Measurements from ENCODE around the gene RFNG. TPM values are rescaled to one million over a fixed set of nuclear protein-coding genes. Genes with fewer than 3 reads are reported as not detected.

RFNG gene
- total and polyA plus RNA-seq, 2 donors from 2014 or later, result 29.8 to 47.3 TPM

DNA sequence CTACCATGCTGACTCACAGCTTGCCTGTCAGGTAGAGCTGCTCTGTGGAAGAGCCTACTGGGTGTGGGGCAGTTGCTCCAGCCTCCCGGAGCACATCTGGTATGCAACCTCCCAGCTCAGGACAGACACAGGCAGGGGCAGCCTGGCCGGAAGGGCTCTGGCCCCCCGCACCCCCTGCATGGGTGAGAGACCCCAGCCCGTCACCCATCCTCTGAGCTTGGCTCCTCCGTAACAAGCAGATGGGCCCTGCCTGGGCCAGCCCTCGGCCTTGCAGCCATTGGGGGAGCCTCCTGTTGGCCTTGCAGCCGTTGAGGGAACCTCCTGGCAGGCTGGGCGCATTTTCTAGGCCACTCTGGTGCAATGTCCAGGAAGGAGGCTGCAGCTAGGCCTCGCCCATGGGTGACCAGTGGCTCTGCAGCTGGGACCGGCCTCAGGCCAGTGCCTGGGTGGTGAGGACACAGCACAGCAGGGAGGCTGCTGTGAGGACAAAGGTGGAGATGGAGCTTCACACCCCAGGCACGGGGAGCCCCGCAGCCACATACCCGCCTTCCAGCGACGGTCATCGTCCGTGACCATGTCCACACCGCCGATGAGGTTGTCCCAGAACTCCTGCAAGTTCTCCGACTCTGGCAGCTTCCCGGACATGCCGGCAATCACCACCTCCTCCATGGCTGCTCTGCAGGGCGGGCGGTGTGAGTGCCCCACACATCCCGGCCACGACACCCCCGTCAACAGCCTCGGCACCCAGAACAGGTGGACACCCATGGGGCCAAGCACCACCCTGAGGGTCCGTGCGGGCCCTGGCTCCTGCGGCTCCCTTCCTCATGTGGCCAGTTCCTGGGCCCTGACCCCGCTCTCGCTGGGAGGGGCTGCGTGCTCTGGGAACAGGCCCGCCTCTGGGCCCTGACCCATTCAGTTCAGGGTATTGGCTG lies 44.4 kb upstream of the RFNG start:
- FAIRE-seq (no peak), DNase-seq (peak in 1 of 5 donors; percentile 79)
- no peak overlapping the region for H3K9ac ChIP-seq (ENCODE audit: low read length in 3 of 3)
- H3K4me3 ChIP-seq (ENCODE audit: low read length in 3 of 3), result no peak overlapping the region
- no peak for TF ChIP-seq CTCF (IDR thresholded peaks at IDR 0.05; ENCODE audit: borderline replicate concordance, extremely low read depth, insufficient read depth)
- H3K36me3 ChIP-seq (ENCODE audit: control insufficient read depth in 2 of 3, insufficient read depth in 3 of 3, low read length in 3 of 3), result peaks cover 0 to 11% (median 2%) of the 10 kb centered on the region in 3 donors
- intact Hi-C loops (cut with DNase I), result no loop called here
- H3K27ac ChIP-seq (ENCODE audit: low read depth in 2 of 2, low read length in 2 of 2), result no peak overlapping the region
- H3K9me3 ChIP-seq (ENCODE audit: control insufficient read depth in 2 of 3, insufficient read depth in 1 of 3, low read length in 3 of 3), result no peaks in the 10 kb centered on the region
- no peaks in the 10 kb centered on the region for H3K27me3 ChIP-seq (ENCODE audit: control insufficient read depth, insufficient read depth, low read length)
- peaks cover 0 to 21% (median 12%) of the 10 kb centered on the region in 3 donors for H3K4me1 ChIP-seq (ENCODE audit: control insufficient read depth in 2 of 3, insufficient read depth in 2 of 3, low read depth in 1 of 3, low read length in 3 of 3)

GRCh38 chr17:82094931-82095776 lies 43.5 kb upstream of the RFNG start:
- Histone ChIP-seq H3K4me1 (ENCODE audit: control insufficient read depth in 2 of 3, insufficient read depth in 2 of 3, low read depth in 1 of 3, low read length in 3 of 3) (peaks cover 0 to 17% (median 12%) of the 10 kb centered on the region in 3 donors), H3K36me3 (ENCODE audit: control insufficient read depth in 2 of 3, insufficient read depth in 3 of 3, low read length in 3 of 3) (peaks cover 0 to 11% (median 2%) of the 10 kb centered on the region in 3 donors), H3K9ac (ENCODE audit: low read length in 3 of 3) (no peak overlapping the region), H3K9me3 (ENCODE audit: control insufficient read depth in 2 of 3, insufficient read depth in 1 of 3, low read length in 3 of 3) (no peaks in the 10 kb centered on the region), H3K4me3 (ENCODE audit: low read length in 3 of 3) (no peak overlapping the region), H3K27me3 (ENCODE audit: control insufficient read depth, insufficient read depth, low read length) (no peaks in the 10 kb centered on the region), H3K27ac (ENCODE audit: low read depth in 2 of 2, low read length in 2 of 2) (no peak overlapping the region)
- DNase-seq (peak in 1 of 5 donors; percentile 73), FAIRE-seq (no peak)
- intact Hi-C loops (cut with DNase I), result no loop called here
- TF ChIP-seq CTCF (IDR thresholded peaks at IDR 0.05; ENCODE audit: borderline replicate concordance, extremely low read depth, insufficient read depth), result no peak

DNA sequence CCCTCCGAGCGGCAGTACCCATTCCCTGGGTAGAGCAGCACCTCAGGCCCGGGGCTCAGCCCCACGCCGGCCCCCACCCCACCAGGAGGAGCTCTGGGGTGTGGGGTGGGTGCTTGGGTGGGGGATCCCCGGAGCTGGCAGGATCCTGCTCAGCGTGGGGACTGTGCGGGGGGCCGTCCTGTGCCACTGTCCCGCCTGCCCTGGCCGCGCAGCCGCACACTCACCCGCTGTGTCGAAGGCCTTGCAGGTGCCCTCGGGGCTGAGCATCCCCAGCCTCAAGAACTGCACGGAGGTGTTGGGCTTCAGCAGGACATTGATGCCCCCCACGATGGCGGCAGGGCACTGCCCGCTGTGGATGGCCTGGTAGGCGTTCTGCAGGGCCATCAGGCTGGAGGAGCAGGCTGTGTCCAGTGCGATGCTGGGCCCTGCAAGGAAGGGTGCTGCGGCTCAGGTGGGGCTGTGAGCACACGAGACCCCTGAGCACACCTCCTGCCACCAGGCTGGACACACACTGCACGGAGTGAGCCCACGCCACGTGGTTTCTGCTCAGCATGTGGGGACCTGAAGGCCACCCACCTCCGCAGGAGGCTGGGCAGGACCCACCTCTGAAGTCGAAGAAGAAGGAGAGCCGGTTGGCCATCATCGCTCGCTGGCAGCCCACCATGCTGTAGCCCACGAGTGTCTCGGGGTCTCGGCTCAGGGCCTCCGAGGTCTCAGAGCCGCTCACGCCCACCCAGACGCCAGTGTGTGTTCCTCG lies 41.6 kb upstream of the RFNG start:
- H3K27ac ChIP-seq (ENCODE audit: low read depth in 2 of 2, low read length in 2 of 2), result no peak overlapping the region
- no peak for TF ChIP-seq CTCF (IDR thresholded peaks at IDR 0.05; ENCODE audit: borderline replicate concordance, extremely low read depth, insufficient read depth)
- no peak for FAIRE-seq
- H3K9ac ChIP-seq (ENCODE audit: low read length in 3 of 3), result no peak overlapping the region
- H3K36me3 ChIP-seq (ENCODE audit: control insufficient read depth in 2 of 3, insufficient read depth in 3 of 3, low read length in 3 of 3), result peaks cover 0 to 14% (median 2%) of the 10 kb centered on the region in 3 donors
- no peaks in the 10 kb centered on the region for H3K9me3 ChIP-seq (ENCODE audit: control insufficient read depth in 2 of 3, insufficient read depth in 1 of 3, low read length in 3 of 3)
- intact Hi-C loops (cut with DNase I), result no loop called here
- no peaks in the 10 kb centered on the region for H3K27me3 ChIP-seq (ENCODE audit: control insufficient read depth, insufficient read depth, low read length)
- H3K4me3 ChIP-seq (ENCODE audit: low read length in 3 of 3), result no peak overlapping the region
- DNase-seq, result peak in 1 of 5 donors; percentile 71
- H3K4me1 ChIP-seq (ENCODE audit: control insufficient read depth in 2 of 3, insufficient read depth in 2 of 3, low read depth in 1 of 3, low read length in 3 of 3), result peaks cover 0 to 8% (median 5%) of the 10 kb centered on the region in 3 donors
